ENCODE results near the gene GRM7.

DNA sequence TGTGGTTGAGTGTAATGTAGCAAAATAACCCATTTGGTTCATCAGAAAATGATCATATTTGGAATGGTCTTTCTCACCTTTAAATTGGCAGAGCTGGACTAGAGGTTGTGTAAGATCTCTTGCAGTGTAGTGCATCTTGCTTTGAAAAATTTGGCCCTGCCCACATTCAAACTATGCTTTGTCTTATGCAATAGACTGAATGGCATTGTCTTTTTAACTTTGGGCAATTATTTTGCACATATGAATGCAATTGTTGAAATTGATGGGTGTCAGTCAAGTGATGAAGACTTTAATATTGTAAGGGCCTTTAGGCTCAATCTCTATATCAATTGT lies 381.4 kb downstream of the GRM7 start:
- TF ChIP-seq, protein P1, sequence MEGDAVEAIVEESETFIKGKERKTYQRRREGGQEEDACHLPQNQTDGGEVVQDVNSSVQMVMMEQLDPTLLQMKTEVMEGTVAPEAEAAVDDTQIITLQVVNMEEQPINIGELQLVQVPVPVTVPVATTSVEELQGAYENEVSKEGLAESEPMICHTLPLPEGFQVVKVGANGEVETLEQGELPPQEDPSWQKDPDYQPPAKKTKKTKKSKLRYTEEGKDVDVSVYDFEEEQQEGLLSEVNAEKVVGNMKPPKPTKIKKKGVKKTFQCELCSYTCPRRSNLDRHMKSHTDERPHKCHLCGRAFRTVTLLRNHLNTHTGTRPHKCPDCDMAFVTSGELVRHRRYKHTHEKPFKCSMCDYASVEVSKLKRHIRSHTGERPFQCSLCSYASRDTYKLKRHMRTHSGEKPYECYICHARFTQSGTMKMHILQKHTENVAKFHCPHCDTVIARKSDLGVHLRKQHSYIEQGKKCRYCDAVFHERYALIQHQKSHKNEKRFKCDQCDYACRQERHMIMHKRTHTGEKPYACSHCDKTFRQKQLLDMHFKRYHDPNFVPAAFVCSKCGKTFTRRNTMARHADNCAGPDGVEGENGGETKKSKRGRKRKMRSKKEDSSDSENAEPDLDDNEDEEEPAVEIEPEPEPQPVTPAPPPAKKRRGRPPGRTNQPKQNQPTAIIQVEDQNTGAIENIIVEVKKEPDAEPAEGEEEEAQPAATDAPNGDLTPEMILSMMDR (IDR thresholded peaks at IDR 0.05; ENCODE audit: low read depth, low read length): no peak
- TF ChIP-seq EZH2phosphoT487 (IDR thresholded peaks at IDR 0.05; ENCODE audit: low read depth): no peak
